Measurements from ENCODE around the gene SURF2. TPM values are rescaled to one million over a fixed set of nuclear protein-coding genes. Genes with fewer than 3 reads are reported as not detected.

The SURF2 gene
- total RNA-seq, 1 experiment from 2014 or later = 110 TPM

GRCh38 chr9:133335924-133336811 lies 20.2 kb upstream of the SURF2 start, which contains the start of gene SURF6:
SURF6 (minus strand) TSS chr9:133336188; CDS start chr9:133336132, 56 bp downstream.
- DNase-seq (ENCODE audit: low read depth) = peak; percentile 91

DNA sequence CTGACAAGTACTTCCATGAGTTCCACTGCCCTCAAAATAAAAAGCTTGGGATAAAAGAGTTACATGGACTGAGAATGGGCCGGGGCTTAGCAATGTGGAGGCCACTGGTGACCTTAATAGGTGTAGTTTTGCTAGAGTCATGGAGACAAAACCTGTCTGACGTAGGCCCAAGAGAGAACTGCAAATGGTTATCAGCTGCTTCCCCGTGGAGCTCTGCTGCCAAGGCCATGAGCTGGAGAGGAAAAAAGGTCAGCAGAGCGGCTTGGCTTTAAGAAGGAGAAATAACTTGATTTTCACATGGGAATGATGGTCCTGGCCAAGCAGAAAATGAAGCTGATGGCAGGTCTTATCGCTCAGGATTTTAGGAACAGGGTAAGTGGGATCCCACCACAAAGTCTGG lies 16.7 kb upstream of the SURF2 start:
- no peak for DNase-seq (ENCODE audit: low read depth)

DNA sequence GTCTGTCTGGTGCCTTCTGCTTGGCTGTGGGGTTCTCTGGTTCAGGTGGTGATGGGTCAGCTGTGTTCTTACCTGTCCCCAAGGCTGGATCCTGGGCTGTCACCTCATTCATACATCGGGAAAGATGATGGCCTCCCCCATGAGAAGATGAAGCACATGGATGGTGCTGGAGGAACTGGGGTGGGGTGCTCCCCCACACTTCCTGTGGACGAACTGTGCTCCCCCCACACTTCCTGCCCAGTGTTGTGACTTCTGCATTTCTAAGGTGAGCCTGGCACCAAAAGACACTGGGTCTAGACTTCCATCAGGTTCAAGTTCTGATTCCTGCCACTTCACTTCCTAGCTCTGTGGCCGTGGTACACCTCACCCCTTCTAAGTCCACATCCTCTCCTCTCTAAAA lies 16.1 kb upstream of the SURF2 start:
- DNase-seq (ENCODE audit: low read depth) = no peak

GRCh38 chr9:133340916-133341315 lies 15.4 kb upstream of the SURF2 start:
- DNase-seq (ENCODE audit: low read depth) = no peak

GRCh38 chr9:133341369-133342068 lies 14.8 kb upstream of the SURF2 start:
- no peak for DNase-seq (ENCODE audit: low read depth)

DNA sequence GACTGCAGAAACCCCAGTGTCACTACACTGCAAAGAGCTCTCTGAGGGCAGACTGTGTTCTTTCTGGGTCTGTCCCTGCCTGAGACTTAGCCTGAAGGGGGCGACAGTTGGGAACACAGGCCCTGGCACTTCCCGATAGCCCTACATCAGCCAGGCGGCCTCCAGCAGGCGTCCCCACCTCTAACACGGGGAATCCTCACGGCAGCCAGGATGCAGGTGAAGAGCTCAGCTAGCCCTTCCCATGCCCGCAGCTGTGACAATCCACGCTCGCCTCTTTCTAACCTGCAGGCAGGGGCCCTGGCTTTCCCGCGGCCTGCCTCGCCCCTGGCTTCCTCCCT lies 14.3 kb upstream of the SURF2 start:
- DNase-seq (ENCODE audit: low read depth) = no peak

DNA sequence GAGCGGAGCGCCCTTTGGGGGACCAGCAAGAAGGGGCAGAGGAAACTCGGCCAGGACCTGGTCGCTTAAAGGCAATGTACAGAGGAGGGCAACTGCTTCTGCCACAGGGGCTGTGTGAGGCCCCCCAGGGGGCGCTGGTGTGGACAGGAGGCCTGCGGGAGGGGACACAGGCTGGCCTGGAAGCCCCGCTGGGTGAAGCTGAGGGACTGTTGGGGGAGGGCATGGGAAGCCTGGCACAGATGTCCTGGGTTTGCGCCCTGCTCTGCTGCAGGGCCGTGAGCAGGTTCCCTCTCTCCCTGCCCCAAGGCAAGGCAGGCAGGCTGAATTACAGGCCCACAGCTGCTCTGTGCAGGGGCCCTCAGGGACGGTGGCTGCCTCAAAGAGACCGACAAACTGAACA lies 13.8 kb upstream of the SURF2 start:
- DNase-seq (ENCODE audit: low read depth) = no peak

- DNase-seq (ENCODE audit: low read depth) = no peak
Observed at GRCh38 chr9:133344071-133344470, 12.3 kb upstream of the SURF2 start.

DNA sequence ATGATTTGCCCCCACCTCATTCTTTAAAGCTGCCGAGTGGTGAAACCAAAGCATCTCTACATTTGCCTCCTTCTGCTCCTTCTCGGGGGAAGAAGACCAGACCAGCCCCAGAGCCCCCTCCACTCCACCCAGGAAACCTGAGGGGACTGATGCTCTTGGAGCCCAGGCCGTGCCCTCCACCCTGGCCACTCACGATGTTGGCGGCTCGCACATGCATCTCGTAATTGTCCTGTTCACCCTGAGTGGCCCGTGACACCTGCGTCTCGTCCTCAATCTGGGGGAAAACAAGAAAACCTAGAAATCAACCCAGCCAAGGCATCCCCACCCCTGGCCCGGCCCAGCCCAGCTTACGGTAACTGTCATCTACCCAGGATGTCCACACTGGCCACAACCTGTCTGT lies 11.4 kb upstream of the SURF2 start:
- no peak for DNase-seq (ENCODE audit: low read depth)

DNA sequence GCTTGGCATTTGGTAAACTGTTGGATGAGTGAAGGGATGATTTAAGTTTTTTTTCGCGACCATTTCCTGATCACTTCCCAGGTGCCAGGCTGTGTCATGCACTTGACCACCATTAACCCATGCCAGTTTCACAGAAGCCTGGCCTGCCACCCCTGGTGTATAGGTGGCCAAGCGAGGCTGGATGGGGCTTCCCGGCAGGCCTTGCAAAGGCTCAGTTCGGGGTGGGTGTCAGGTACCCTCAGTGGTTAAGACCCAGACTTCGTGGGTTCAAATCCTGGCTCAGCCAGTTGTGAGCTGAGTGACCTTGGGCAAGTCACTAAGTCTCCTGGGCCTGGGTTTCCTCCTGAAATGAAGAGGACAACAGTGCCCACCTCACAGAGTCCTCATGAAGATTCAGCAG lies 10.8 kb upstream of the SURF2 start:
- DNase-seq (ENCODE audit: low read depth) = no peak

GRCh38 chr9:133346021-133346785 lies 10.1 kb upstream of the SURF2 start:
- DNase-seq (ENCODE audit: low read depth) = no peak

DNA sequence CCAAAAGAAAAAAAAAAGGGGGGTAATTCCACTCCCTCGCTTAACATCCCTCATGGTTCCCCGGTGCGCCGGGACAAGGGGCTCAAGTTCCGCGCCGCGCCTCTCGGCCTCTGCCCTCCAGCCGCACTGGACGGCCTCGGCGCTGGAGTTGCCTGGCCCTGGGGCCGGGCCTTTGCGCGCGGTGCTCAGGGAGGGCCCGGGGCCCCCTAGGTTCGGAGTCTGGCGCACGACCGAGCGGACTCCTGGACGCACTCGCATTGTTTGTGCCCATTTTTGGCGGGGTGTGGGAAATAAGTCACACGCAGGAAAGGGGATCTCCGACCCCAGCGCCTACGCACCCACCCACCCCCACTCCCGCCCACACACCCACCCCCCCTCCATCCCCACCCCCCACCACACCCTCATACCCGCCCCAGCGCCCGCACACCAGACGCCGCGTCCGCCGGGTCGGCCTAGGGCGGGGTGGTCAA lies 8.8 kb upstream of the SURF2 start:
- peak; percentile 46 for DNase-seq (ENCODE audit: low read depth)

- peak; percentile 97 for DNase-seq (ENCODE audit: low read depth)
Observed at GRCh38 chr9:133347985-133348717, 8.2 kb upstream of the SURF2 start, which contains the start of the genes MED22 and RPL7A. MED22 (minus strand) TSS chr9:133348131; CDS start chr9:133346662, 1,469 bp downstream. RPL7A (plus strand) TSS chr9:133348218; CDS start chr9:133348244, 26 bp downstream.

DNA sequence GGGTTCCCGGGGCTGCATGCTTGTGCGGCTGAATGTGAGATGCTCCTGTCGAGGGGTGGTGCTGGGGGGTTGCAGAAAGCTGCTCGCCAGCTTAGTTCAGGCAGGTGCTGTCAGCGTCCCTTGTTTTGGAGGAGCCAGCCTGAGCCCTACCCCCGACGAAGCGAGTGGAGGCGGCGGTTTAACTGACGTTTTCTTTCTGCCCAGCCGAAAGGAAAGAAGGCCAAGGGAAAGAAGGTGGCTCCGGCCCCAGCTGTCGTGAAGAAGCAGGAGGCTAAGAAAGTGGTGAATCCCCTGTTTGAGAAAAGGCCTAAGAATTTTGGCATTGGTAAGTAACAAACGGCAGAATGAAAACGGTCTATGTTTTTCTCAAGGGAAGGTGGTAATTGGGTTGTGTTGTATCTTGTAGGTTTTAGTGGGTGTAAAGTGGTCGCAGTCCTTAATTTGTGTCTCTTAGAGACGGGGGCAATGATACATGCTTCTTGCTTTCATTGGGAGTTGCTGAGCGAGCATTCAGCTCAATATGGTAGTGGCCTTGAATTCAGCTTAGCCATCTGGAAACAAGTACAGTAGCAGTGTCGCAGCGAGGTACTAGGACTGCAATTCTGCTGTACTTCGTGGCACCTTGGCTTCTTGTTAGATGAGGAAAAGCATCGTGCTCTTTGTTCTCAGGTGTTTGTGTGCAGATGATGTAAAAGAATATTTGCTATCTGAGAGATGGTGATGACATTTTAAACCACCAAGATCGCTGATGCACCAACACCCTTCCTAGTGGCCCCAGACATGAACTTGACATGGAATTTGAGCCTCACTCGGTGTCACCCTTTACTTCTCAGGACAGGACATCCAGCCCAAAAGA lies 7.4 kb upstream of the SURF2 start:
- no peak for DNase-seq (ENCODE audit: low read depth)

GRCh38 chr9:133349965-133350616 lies 6.3 kb upstream of the SURF2 start:
- DNase-seq (ENCODE audit: low read depth) = no peak

DNA sequence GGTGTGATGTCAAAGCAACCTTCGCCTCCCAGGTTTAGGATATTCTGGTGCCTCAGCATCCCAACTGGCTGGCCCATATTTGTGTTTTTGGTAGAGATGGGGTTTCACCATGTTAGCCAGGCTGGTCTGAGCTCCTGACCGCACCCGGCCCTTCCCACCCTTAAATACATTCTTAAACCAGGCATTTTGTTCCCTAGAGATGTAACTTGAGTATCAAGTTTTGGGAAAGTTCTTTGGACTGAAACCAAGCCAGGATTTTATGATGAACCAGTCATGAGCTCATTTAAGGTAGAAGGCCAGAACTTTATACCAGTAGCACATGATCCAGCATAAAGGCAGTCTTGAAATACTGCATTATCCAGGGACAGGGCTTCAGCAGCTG lies 4.8 kb upstream of the SURF2 start:
- DNase-seq (ENCODE audit: low read depth) = no peak

DNA sequence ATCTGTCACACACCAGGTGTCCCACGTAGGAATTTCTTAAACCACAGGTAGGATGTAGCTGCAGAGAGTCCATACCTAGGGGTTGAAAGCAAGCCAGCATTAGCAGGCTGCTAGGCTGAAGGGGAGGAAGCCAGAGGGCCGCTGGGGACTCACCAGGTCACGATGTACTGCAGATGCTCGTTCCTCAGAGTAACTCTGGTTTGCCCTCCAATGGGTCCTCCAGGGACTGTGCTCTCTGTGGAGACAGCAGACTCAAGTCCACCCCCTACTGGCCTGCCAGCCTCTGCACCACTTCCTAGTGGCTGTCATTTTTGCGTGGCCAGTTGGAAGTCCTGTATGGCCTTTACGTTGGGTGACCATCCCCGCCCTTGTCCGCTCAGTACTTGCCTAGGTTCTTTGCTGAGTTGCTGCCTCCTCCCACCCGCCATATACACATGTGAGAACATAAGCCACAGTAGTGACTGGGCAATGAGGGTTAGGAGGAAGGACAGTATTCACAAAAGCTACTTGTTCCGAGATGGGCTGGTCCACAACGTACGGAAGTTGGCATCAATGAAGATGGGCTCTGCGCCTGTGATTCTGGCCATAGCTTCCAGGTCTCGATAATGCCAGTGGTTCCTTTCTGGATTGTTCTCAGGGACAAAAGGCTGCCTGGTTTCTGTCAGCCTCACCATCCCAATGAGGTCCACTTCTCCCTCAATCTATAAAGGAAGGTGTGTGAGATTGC lies 4.3 kb upstream of the SURF2 start:
- peak; percentile 72 for DNase-seq (ENCODE audit: low read depth)

GRCh38 chr9:133352635-133353340 lies 3.6 kb upstream of the SURF2 start:
- no peak for DNase-seq (ENCODE audit: low read depth)
